ENCODE measurements around the gene SLC25A20.

Gene SLC25A20

DNA sequence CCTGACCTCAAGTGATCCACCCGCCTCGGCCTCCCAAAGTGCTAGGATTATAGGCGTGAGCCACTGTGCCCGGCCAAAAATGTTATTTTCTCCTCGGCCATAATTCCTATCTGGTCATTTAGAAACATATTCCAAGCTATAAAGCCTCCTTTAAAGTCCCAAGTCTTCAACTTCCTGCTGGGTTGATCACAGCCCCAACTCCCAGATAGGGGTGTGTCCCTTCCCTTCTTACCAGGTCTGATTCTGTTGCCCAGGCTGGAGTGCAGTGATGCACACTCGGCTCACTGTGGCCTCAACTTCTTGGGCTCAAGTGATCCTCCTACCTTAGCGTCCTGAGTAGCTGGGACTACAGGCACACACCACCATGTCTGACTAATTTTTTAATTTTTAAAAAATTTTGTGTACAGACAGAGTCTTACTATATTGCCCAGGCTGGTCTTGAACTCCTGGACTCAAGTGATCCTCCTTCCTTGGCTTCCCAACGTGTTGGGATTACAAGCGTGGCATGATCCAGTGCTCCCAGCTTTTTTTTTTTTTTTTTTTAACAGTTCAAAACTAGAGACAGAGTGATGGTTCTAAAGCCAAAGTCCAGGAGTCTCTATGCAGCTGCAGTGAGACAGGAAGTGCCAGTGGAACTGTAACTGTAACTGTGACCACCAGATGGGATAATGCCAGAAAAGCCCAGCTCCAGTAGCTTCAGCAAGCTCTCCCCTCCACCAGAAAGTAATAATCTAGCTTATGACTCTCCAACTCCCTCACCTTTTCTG, 42.8 kb downstream of the SLC25A20 start:
- H3K27ac ChIP-seq (ENCODE audit: low read depth, low read length, poor library complexity, severe bottlenecking): peak overlapping the region; percentile 14

DNA sequence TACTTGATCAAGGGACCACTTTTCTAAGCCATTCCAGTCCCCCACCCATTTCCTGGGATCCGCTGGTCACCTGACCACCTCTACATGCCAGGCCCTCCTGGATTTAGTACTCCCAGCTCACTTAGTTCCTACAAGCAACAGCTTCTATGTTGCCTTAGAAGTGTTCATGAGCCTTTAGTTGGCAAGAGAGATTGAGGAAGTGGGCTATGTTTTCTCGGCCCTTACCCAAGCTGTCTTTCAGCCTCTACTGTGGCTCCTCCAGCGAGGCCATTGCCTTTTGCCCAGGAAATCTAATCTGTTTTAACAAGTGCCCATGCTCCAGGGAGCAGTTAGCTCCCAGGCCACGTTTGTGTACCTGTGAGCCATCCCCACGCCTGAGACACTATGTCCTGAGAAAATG, 46.5 kb downstream of the SLC25A20 start:
- H3K27ac ChIP-seq (ENCODE audit: low read depth, low read length, poor library complexity, severe bottlenecking): peak overlapping the region; percentile 14
- TF ChIP-seq, protein P1, sequence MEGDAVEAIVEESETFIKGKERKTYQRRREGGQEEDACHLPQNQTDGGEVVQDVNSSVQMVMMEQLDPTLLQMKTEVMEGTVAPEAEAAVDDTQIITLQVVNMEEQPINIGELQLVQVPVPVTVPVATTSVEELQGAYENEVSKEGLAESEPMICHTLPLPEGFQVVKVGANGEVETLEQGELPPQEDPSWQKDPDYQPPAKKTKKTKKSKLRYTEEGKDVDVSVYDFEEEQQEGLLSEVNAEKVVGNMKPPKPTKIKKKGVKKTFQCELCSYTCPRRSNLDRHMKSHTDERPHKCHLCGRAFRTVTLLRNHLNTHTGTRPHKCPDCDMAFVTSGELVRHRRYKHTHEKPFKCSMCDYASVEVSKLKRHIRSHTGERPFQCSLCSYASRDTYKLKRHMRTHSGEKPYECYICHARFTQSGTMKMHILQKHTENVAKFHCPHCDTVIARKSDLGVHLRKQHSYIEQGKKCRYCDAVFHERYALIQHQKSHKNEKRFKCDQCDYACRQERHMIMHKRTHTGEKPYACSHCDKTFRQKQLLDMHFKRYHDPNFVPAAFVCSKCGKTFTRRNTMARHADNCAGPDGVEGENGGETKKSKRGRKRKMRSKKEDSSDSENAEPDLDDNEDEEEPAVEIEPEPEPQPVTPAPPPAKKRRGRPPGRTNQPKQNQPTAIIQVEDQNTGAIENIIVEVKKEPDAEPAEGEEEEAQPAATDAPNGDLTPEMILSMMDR (IDR thresholded peaks at IDR 0.05; ENCODE audit: low read length): no peak
- TF ChIP-seq EZH2 (IDR thresholded peaks at IDR 0.05; ENCODE audit: borderline replicate concordance, low read length): no peak
- no peak overlapping the region; the same call in 1 of the 2 replicates for H3K9ac ChIP-seq (ENCODE audit: low read length)
- H3K9me2 ChIP-seq (ENCODE audit: low read depth, low read length): no peaks in the 10 kb centered on the region
- H3K79me2 ChIP-seq (ENCODE audit: insufficient read depth, low read length): no peaks in the 10 kb centered on the region
- no peaks in the 10 kb centered on the region for H3K9me3 ChIP-seq (ENCODE audit: low read length)
- no peaks in the 10 kb centered on the region for H3F3A ChIP-seq (ENCODE audit: insufficient read depth, low read length)
- H3K27me3 ChIP-seq (ENCODE audit: insufficient read depth, low read length): no peaks in the 10 kb centered on the region
- H2AFZ ChIP-seq (ENCODE audit: low read length): no peak overlapping the region
- H3K4me2 ChIP-seq (ENCODE audit: low read length): no peak overlapping the region
- H3K4me1 ChIP-seq (ENCODE audit: insufficient read depth, low read length, severe bottlenecking): peaks cover 44% of the 10 kb centered on the region
- H4K20me1 ChIP-seq (ENCODE audit: insufficient read depth, low read length): no peaks in the 10 kb centered on the region
- no peaks in the 10 kb centered on the region; the same call in 1 of the 2 replicates for H3K36me3 ChIP-seq (ENCODE audit: insufficient read depth, low read length)
- H3K4me3 ChIP-seq (ENCODE audit: low read depth, low read length, poor library complexity, severe bottlenecking): no peak overlapping the region

More for the DNA sequence above, 42.8 kb downstream of the SLC25A20 start:
- Histone ChIP-seq H3K9ac (ENCODE audit: low read length) (no peak overlapping the region; the same call in 1 of the 2 replicates), H2AFZ (ENCODE audit: low read length) (no peak overlapping the region), H4K20me1 (ENCODE audit: insufficient read depth, low read length) (no peaks in the 10 kb centered on the region), H3K27me3 (ENCODE audit: insufficient read depth, low read length) (no peaks in the 10 kb centered on the region), H3K4me3 (ENCODE audit: low read depth, low read length, poor library complexity, severe bottlenecking) (no peak overlapping the region), H3K36me3 (ENCODE audit: insufficient read depth, low read length) (peaks cover 8% of the 10 kb centered on the region; the same call in 1 of the 2 replicates), H3K4me2 (ENCODE audit: low read length) (no peak overlapping the region), H3K9me2 (ENCODE audit: low read depth, low read length) (no peaks in the 10 kb centered on the region), H3F3A (ENCODE audit: insufficient read depth, low read length) (no peaks in the 10 kb centered on the region), H3K9me3 (ENCODE audit: low read length) (no peaks in the 10 kb centered on the region), H3K79me2 (ENCODE audit: insufficient read depth, low read length) (no peaks in the 10 kb centered on the region), H3K4me1 (ENCODE audit: insufficient read depth, low read length, severe bottlenecking) (peaks cover 30% of the 10 kb centered on the region)
- no peak for TF ChIP-seq EZH2 (IDR thresholded peaks at IDR 0.05; ENCODE audit: borderline replicate concordance, low read length)
- TF ChIP-seq, protein P1 (IDR thresholded peaks at IDR 0.05; ENCODE audit: low read length): no peak

DNA sequence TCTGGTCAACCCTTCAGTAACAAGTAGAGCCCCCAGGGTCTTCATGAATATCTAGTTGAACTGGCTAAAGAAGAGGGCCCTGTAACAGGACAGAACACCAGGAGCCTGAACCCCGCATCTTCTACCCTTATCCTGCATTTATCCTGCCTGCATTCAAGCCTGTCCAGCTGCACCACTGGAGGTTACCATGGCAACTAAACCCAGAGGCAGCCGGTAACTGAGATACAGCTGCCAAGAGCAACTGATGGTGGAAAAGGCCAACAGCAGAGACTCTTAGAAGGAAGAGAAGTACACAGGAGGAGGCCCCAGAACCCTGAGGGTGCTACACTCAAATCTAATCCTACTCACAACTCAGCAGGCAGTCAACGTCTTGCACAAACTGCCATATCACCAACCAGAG, 47.3 kb downstream of the SLC25A20 start:
- H3K9me3 ChIP-seq (ENCODE audit: low read length): no peaks in the 10 kb centered on the region
- no peaks in the 10 kb centered on the region for H4K20me1 ChIP-seq (ENCODE audit: insufficient read depth, low read length)
- peaks cover 7% of the 10 kb centered on the region for H3K79me2 ChIP-seq (ENCODE audit: insufficient read depth, low read length)
- no peak overlapping the region for H3K4me3 ChIP-seq (ENCODE audit: low read depth, low read length, poor library complexity, severe bottlenecking)
- H3K4me2 ChIP-seq (ENCODE audit: low read length): no peak overlapping the region
- no peaks in the 10 kb centered on the region for H3K9me2 ChIP-seq (ENCODE audit: low read depth, low read length)
- no peaks in the 10 kb centered on the region for H3F3A ChIP-seq (ENCODE audit: insufficient read depth, low read length)
- TF ChIP-seq EZH2 (IDR thresholded peaks at IDR 0.05; ENCODE audit: borderline replicate concordance, low read length): no peak
- TF ChIP-seq, protein P1 (IDR thresholded peaks at IDR 0.05; ENCODE audit: low read length): no peak
- H3K27me3 ChIP-seq (ENCODE audit: insufficient read depth, low read length): no peaks in the 10 kb centered on the region
- H2AFZ ChIP-seq (ENCODE audit: low read length): no peak overlapping the region
- no peak overlapping the region for H3K9ac ChIP-seq (ENCODE audit: low read length)
- H3K36me3 ChIP-seq (ENCODE audit: insufficient read depth, low read length): no peaks in the 10 kb centered on the region
- H3K4me1 ChIP-seq (ENCODE audit: insufficient read depth, low read length, severe bottlenecking): peaks cover 49% of the 10 kb centered on the region
- peak overlapping the region; percentile 14 for H3K27ac ChIP-seq (ENCODE audit: low read depth, low read length, poor library complexity, severe bottlenecking)

Data from OCI-LY1 (cell line).